Astrocyte (in vitro differentiated cells and primary cell): ENCODE data around the gene TFEB.

ENCODE experiments used
- EZH2 ChIP-seq: IDR thresholded peaks from 2 replicates; pipeline ENCODE4 v1.6.1; 2012; ENCODE audit warnings: mild to moderate bottlenecking, low read length, inconsistent platforms; ENCODE audit not compliant: insufficient read depth
- TF ChIP-seq, protein P1 (sequence below): IDR thresholded peaks from 2 replicates; pipeline ENCODE4 v1.5.1; 2011; ENCODE audit warnings: low read depth, mild to moderate bottlenecking, inconsistent platforms, low read length, moderate library complexity; ENCODE audit not compliant: insufficient read depth

DNA sequence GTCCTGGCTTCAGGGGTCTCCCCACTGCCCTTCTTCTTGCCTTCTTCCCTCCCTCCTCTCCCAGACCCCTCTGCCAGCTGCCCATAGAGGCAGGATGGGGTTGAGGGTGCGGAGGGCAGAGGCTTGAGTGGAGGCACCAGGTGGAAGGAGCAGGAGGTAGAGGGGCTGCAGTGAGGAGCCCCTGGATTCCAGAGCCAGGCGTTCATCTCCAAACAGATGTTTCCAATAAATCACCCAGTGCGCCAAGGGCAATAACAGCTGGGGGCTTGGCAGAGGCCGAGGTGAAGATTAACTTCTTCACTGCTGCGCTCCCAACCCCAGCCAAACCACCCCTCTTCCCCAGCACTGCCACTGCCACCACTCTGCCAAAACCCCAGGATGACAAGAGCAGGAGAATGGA lies 86.5 kb downstream of the TFEB start:
- TF ChIP-seq, protein P1, sequence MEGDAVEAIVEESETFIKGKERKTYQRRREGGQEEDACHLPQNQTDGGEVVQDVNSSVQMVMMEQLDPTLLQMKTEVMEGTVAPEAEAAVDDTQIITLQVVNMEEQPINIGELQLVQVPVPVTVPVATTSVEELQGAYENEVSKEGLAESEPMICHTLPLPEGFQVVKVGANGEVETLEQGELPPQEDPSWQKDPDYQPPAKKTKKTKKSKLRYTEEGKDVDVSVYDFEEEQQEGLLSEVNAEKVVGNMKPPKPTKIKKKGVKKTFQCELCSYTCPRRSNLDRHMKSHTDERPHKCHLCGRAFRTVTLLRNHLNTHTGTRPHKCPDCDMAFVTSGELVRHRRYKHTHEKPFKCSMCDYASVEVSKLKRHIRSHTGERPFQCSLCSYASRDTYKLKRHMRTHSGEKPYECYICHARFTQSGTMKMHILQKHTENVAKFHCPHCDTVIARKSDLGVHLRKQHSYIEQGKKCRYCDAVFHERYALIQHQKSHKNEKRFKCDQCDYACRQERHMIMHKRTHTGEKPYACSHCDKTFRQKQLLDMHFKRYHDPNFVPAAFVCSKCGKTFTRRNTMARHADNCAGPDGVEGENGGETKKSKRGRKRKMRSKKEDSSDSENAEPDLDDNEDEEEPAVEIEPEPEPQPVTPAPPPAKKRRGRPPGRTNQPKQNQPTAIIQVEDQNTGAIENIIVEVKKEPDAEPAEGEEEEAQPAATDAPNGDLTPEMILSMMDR, result no peak
- no peak for TF ChIP-seq EZH2
